Activated CD8-positive, alpha-beta T cell treated with anti-CD3 and anti-CD28 coated beads for 36 hours (primary cell): ENCODE measurements around the gene CD200R1. TPM values are rescaled to one million over a fixed set of nuclear protein-coding genes. Genes with fewer than 3 reads are reported as not detected.
"Not testable (repeated sequence)": the region's sequence is repeated elsewhere in the genome, so short reads cannot be mapped to it uniquely, and the experiment has no call there.

Source experiments
- ATAC-seq: fragments of 200-7000 bp; cut with Tn5 transposase; one replicate; pipeline ENCODE4 v1.10.0; 2021; ENCODE audit warnings: mild to moderate bottlenecking, moderate library complexity
- CTCF ChIA-PET: fragments of 350-600 bp; sonication (Branson Sonifier 250); formaldehyde crosslinking; loops from one replicate; lab custom pipeline; 2021; ENCODE audit warnings: antibody characterized with exemption; lab: Charles Lee
- POLR2A ChIA-PET: fragments of 350-600 bp; sonication (Branson Sonifier 250); formaldehyde crosslinking; loops from one replicate; lab custom pipeline; 2021; ENCODE audit warnings: antibody characterized with exemption; lab: Charles Lee
- DNase-seq: peaks from one replicate; pipeline ENCODE4 v3.0.0-alpha.2; 2020
- H3K27ac Mint-ChIP-seq: one replicate; pipeline ENCODE4 v1.8.0; 2021; ENCODE audit warnings: mild to moderate bottlenecking, mixed read lengths
- H3K27me3 Mint-ChIP-seq: one replicate; pipeline ENCODE4 v1.8.0; 2021; ENCODE audit warnings: mixed read lengths
- H3K36me3 Mint-ChIP-seq: one replicate; pipeline ENCODE4 v1.8.0; 2021; ENCODE audit warnings: low read depth, mixed read lengths
- H3K4me1 Mint-ChIP-seq: one replicate; pipeline ENCODE4 v1.8.0; 2021; ENCODE audit warnings: low read depth, mixed read lengths
- H3K4me3 Mint-ChIP-seq: one replicate; pipeline ENCODE4 v1.8.0; 2021; ENCODE audit warnings: mild to moderate bottlenecking, moderate library complexity, mixed read lengths
- H3K9me3 Mint-ChIP-seq: one replicate; pipeline ENCODE4 v1.8.0; 2021; ENCODE audit warnings: mixed read lengths
- intact Hi-C: fragments of 100-400 bp; cut with micrococcal nuclease; formaldehyde crosslinking; loops from one replicate; pipeline ENCODE4 v1.10.0; 2022
- total RNA-seq, 2 experiments: library from RNA; stranded (reverse); gene quantifications; one replicate each; pipeline ENCODE4 v1.2.3, GENCODE V29; 2021
- TF ChIP-seq, protein P1 (sequence below): fragments of 200-600 bp; IDR thresholded peaks from one replicate; pipeline ENCODE4 v1.8.0; 2022; ENCODE audit warnings: antibody characterized with exemption, mild to moderate bottlenecking

The CD200R1 gene
- total RNA-seq, 2 experiments from 2014 or later = 1.4 to 1.8 TPM

- no peak overlapping the region for H3K4me3 Mint-ChIP-seq
- ChIA-PET POLR2A (no interaction called here), CTCF (interaction anchor here (1.5 kb wide), 1 partner anchor 288 kb away, joined by 5 read pairs; no protein-coding TSS in a partner anchor)
- H3K27me3 Mint-ChIP-seq = no peaks in the 10 kb centered on the region
- intact Hi-C loops = no loop called here
- no peak for ATAC-seq
- H3K4me1 Mint-ChIP-seq = peaks cover 23% of the 10 kb centered on the region
- TF ChIP-seq, protein P1, sequence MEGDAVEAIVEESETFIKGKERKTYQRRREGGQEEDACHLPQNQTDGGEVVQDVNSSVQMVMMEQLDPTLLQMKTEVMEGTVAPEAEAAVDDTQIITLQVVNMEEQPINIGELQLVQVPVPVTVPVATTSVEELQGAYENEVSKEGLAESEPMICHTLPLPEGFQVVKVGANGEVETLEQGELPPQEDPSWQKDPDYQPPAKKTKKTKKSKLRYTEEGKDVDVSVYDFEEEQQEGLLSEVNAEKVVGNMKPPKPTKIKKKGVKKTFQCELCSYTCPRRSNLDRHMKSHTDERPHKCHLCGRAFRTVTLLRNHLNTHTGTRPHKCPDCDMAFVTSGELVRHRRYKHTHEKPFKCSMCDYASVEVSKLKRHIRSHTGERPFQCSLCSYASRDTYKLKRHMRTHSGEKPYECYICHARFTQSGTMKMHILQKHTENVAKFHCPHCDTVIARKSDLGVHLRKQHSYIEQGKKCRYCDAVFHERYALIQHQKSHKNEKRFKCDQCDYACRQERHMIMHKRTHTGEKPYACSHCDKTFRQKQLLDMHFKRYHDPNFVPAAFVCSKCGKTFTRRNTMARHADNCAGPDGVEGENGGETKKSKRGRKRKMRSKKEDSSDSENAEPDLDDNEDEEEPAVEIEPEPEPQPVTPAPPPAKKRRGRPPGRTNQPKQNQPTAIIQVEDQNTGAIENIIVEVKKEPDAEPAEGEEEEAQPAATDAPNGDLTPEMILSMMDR = no peak
- no peak overlapping the region for H3K27ac Mint-ChIP-seq
- no peak for DNase-seq
- peaks cover 9% of the 10 kb centered on the region for H3K9me3 Mint-ChIP-seq
- H3K36me3 Mint-ChIP-seq = peaks cover 4% of the 10 kb centered on the region
Measured at GRCh38 chr3:112930771-112931170, 44.1 kb downstream of the CD200R1 start.

DNA sequence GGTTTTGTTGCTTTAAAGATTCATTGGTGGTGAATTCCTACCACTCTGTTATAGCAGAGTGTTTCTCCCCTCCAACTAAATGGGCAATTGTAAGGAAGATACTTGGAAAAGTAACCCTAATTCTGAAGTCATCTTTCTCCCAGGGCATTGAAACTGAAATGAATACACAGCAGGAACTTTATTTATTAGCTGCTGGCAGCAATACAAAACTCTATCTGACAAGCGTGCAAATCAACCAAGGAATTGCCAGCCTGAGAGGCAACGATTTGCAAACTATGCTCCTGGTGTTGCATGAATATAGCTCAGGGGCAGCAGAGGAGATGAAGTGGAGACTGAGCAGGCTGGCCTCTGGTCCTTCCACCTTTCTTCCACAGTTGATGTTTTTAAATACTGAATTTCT lies 48.9 kb downstream of the CD200R1 start:
- TF ChIP-seq, protein P1 = no peak
- ATAC-seq = no peak
- Mint-ChIP-seq H3K36me3 (peaks cover 7% of the 10 kb centered on the region), H3K4me3 (no peak overlapping the region), H3K27me3 (no peaks in the 10 kb centered on the region), H3K4me1 (peaks cover 3% of the 10 kb centered on the region), H3K27ac (no peak overlapping the region), H3K9me3 (no peaks in the 10 kb centered on the region)
- ChIA-PET CTCF (no interaction called here), POLR2A (no interaction called here)
- intact Hi-C loops = no loop called here
- DNase-seq = no peak

DNA sequence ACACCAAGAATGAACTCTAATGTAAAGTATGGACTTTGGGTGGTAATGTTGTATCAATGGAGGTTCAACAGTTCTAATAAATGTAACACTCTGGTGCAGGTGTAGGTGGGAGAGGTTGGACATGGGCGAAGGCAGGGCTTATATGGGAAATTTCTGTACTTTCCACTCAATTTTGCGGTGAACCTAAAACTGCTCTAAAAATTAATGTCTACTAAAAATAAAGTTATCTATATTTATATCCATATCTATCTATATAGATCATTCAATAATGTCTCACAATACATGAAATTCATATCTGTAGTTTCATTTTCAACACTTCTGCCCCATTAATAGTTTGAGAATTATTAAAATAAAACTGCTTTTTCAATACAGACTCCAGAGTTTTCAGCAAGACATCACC lies 49.3 kb downstream of the CD200R1 start:
- POLR2A ChIA-PET = no interaction called here
- Mint-ChIP-seq H3K9me3 (no peaks in the 10 kb centered on the region), H3K27ac (no peak overlapping the region)

DNA sequence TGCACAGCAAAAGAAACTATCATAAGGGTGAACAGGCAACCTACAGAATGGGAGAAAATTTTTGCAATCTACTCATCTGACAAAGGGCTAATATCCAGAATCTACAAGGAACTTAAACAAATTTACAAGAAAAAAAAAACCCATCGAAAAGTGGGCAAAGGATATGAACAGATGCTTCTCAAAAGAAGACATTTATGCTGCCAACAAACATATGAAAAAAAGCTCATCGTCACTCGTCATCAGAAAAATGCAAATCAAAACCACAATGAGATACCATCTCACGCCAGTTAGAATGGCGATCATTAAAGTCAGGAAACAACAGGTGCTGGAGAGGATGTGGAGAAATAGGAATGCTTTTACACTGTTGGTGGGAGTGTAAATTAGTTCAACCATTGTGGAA lies 55.4 kb downstream of the CD200R1 start:
- CTCF ChIA-PET, H3K4me3 Mint-ChIP-seq: not testable (repeated sequence)

More for the DNA sequence above, 49.3 kb downstream of the CD200R1 start:
- no peak overlapping the region for H3K4me3 Mint-ChIP-seq
- TF ChIP-seq, protein P1 = no peak
- CTCF ChIA-PET = no interaction called here
- H3K36me3 Mint-ChIP-seq = peaks cover 7% of the 10 kb centered on the region
- intact Hi-C loops = no loop called here
- ATAC-seq (no peak), DNase-seq (no peak)
- H3K27me3 Mint-ChIP-seq = no peaks in the 10 kb centered on the region
- peaks cover 3% of the 10 kb centered on the region for H3K4me1 Mint-ChIP-seq

DNA sequence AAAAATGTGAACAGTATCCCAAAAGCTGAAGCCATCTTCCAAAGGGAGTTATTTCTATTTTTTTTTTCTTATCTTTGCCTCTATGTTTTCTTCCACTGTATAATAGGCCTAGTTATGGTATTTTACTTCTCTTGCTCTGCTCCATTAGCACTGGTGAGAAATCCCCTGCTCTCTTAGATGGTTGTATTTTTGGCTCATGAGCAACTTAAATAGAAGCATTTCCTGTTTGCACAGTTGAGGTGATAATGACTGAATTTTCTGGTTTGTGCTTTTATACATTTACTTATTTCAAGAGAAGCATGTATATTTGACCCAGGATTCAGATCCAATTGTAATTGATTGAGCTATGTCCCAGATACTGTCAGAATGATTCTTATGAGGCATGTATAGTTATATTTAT lies 66.7 kb downstream of the CD200R1 start:
- no peak overlapping the region for H3K4me3 Mint-ChIP-seq
- H3K27ac Mint-ChIP-seq = no peak overlapping the region
- no peak for ATAC-seq
- TF ChIP-seq, protein P1 = no peak
- DNase-seq = no peak
- no peaks in the 10 kb centered on the region for H3K27me3 Mint-ChIP-seq
- H3K36me3 Mint-ChIP-seq = peaks cover 16% of the 10 kb centered on the region
- peaks cover 12% of the 10 kb centered on the region for H3K4me1 Mint-ChIP-seq
- peaks cover 16% of the 10 kb centered on the region for H3K9me3 Mint-ChIP-seq
- CTCF ChIA-PET = interaction anchor here (0.7 kb wide), 1 partner anchor 59 kb away, joined by 3 read pairs; no protein-coding TSS in a partner anchor
- POLR2A ChIA-PET = no interaction called here
- intact Hi-C loops = no loop called here

More for the DNA sequence above, 55.4 kb downstream of the CD200R1 start:
- intact Hi-C loops, H3K27ac Mint-ChIP-seq, POLR2A ChIA-PET, DNase-seq, ATAC-seq, H3K4me1 Mint-ChIP-seq, H3K27me3 Mint-ChIP-seq: not testable (repeated sequence)
- peaks cover 46% of the 10 kb centered on the region for H3K36me3 Mint-ChIP-seq
- peaks cover 29% of the 10 kb centered on the region for H3K9me3 Mint-ChIP-seq
